Testis (tissue), 3 donors: ENCODE measurements around the gene DUS4L. TPM values are rescaled to one million over a fixed set of nuclear protein-coding genes. Genes with fewer than 3 reads are reported as not detected.

ENCODE experiments used
- DNase-seq: peaks from one replicate; pipeline ENCODE4 v3.0.0-alpha.2; 2019
- H3K27ac ChIP-seq, 2 donors: fragments of 200-600 bp; sonication (generic); one replicate each; pipeline ENCODE4 v1.5.1; 2019
- H3K27me3 ChIP-seq: fragments of 200-600 bp; sonication (generic); one replicate; pipeline ENCODE4 v1.5.1; 2019
- H3K36me3 ChIP-seq: fragments of 200-600 bp; sonication (generic); one replicate; pipeline ENCODE4 v1.5.1; 2017; ENCODE audit warnings: low read depth; ENCODE audit errors: missing control alignments
- H3K4me1 ChIP-seq: fragments of 200-600 bp; sonication (generic); one replicate; pipeline ENCODE4 v1.5.1; 2019
- H3K4me3 ChIP-seq, 2 donors: fragments of 200-600 bp; sonication (generic); one replicate each; pipeline ENCODE4 v1.5.1; 2017 to 2019
- H3K9me3 ChIP-seq: fragments of 200-600 bp; sonication (generic); one replicate; pipeline ENCODE4 v1.5.1; 2017
- CTCF ChIP-seq, 3 experiments: fragments of 450-650 bp in 2 of 3; fragments of 200-600 bp in 1 of 3; sonication (generic) in 1 of 3; IDR thresholded peaks; one replicate each; pipeline ENCODE4 v1.5.1; 2016 to 2019; ENCODE audit warnings: antibody characterized with exemption in 3 of 3, mild to moderate bottlenecking in 2 of 3, moderate library complexity in 1 of 3
- POLR2A ChIP-seq: fragments of 450-650 bp; IDR thresholded peaks from one replicate; pipeline ENCODE4 v1.6.1; 2017; ENCODE audit warnings: antibody characterized with exemption, mild to moderate bottlenecking, moderate library complexity
- WGBS, 2 donors: methylation state at CpG; one replicate each; pipeline ENCODE4 v1.1.5; 2018; 5-methylcytosine and 5-hydroxymethylcytosine counted together
- intact Hi-C: fragments of 100-400 bp; cut with DNase I; formaldehyde crosslinking; loops from one replicate; pipeline ENCODE4 v1.15.1; 2023; ENCODE audit warnings: low total_unique reads
- polyA plus RNA-seq: library from polyadenylated mRNA; stranded (reverse); fragments of 350-450 nt; fragmentation: Illumina TruSeq; extraction: RNeasy Lipid Tissue Mini Kit (QIAGEN cat#74804); gene quantifications from one replicate; pipeline ENCODE4 v1.2.3, GENCODE V29; 2014; ENCODE audit warnings: low read depth, low replicate concordance; ENCODE audit not compliant: insufficient read depth
- total RNA-seq, 2 donors: library from RNA; depleted of rRNA; stranded (reverse); fragments of >200 nt; gene quantifications; one replicate each; pipeline ENCODE4 v1.2.3, GENCODE V29; 2016

DUS4L gene
- total and polyA plus RNA-seq, 3 donors from 2014 or later: 9.5 to 30.2 (median 19.5) TPM

GRCh38 chr7:107597582-107597916 lies 33.8 kb downstream of the DUS4L start:
- no peak overlapping the region for H3K4me3 ChIP-seq
- no peaks in the 10 kb centered on the region for H3K36me3 ChIP-seq
- no peak overlapping the region for H3K27ac ChIP-seq
- H3K4me1 ChIP-seq: peaks cover 11% of the 10 kb centered on the region
- intact Hi-C loops: no loop called here
- DNase-seq: no peak
- H3K9me3 ChIP-seq: no peaks in the 10 kb centered on the region
- TF ChIP-seq CTCF (IDR thresholded peaks at IDR 0.05): no peak
- TF ChIP-seq POLR2A: no peak
- 88 to 89% methylated on average over 1 of the region's 1 CpG for WGBS, 2 donors
- no peaks in the 10 kb centered on the region for H3K27me3 ChIP-seq

DNA sequence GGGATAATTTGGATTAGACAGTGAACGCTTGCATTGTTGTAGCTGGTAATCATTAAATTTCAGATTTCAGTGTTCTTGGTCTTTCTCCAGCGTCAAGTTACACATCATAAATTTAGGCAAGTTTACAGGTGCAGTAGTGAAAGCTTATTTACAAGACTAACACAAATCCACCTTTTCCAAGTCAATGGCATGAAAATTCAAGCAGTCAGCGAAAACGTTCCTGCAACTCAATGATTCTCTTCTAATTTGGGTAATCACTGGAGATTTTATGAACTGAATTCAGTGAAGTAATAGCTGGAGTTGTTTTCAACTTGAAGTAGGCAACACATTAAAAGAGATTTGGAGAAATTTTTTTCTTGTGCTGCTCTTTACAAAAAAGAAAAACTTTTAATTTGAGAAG lies 34.2 kb downstream of the DUS4L start:
- Histone ChIP-seq H3K4me3 (no peak overlapping the region), H3K27me3 (no peaks in the 10 kb centered on the region), H3K4me1 (peaks cover 11% of the 10 kb centered on the region), H3K27ac (no peak overlapping the region), H3K9me3 (no peaks in the 10 kb centered on the region), H3K36me3 (no peaks in the 10 kb centered on the region)
- 86 to 95% methylated on average over 4 of the region's 4 CpGs for WGBS, 2 donors
- TF ChIP-seq CTCF (IDR thresholded peaks at IDR 0.05): no peak
- TF ChIP-seq POLR2A: no peak
- intact Hi-C loops: no loop called here
- DNase-seq: no peak

GRCh38 chr7:107599262-107599661 lies 35.5 kb downstream of the DUS4L start:
- no peaks in the 10 kb centered on the region for H3K9me3 ChIP-seq
- peak overlapping the region in 1 of 2 donors; percentile 61 for H3K27ac ChIP-seq
- H3K4me3 ChIP-seq: no peak overlapping the region
- H3K36me3 ChIP-seq: no peaks in the 10 kb centered on the region
- intact Hi-C loops: no loop called here
- TF ChIP-seq POLR2A (no peak), CTCF (IDR thresholded peaks at IDR 0.05) (no peak)
- no peak for DNase-seq
- WGBS, 2 donors: 100% methylated on average over 1 of the region's 1 CpG
- H3K27me3 ChIP-seq: no peaks in the 10 kb centered on the region
- H3K4me1 ChIP-seq: peaks cover 11% of the 10 kb centered on the region

GRCh38 chr7:107600816-107601215 lies 37.0 kb downstream of the DUS4L start:
- no peak for DNase-seq
- no peak for TF ChIP-seq POLR2A
- no peak for TF ChIP-seq CTCF (IDR thresholded peaks at IDR 0.05)
- WGBS, 2 donors: 61 to 64% methylated on average over 2 of the region's 2 CpGs
- H3K27ac ChIP-seq: peak overlapping the region; percentile 19 to 61
- intact Hi-C loops: no loop called here
- H3K36me3 ChIP-seq: no peaks in the 10 kb centered on the region
- H3K9me3 ChIP-seq: no peaks in the 10 kb centered on the region
- H3K4me3 ChIP-seq: no peak overlapping the region
- H3K27me3 ChIP-seq: no peaks in the 10 kb centered on the region
- peaks cover 6% of the 10 kb centered on the region for H3K4me1 ChIP-seq

DNA sequence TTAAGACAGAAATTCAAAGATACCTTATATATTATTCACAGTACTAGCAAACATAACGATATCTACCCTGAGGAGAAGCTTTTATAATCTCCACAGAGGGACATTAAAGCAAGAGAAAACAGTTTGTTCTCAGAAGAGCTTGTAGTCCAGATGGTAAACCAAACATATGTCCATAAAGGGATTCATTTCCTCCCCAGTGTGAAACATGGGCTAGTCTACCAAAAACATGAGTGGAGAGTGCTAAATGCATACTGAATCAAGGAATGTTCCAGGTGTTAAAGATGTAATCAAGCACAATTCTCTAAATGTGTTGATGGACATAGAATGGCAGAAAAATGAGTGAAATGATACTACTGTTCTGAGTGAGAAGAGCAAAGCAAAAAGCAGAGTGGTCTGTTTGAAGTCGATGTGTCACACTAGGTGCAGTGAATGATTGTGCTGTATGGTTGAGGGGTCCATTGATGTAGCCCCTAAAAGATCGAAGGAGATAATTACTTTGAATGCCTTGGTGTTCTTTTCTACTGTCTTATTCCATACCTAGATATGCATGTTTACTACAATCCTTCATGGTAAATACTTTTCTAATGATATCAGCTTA lies 41.5 kb downstream of the DUS4L start:
- 82 to 89% methylated on average over 3 of the region's 3 CpGs for WGBS, 2 donors
- TF ChIP-seq CTCF (IDR thresholded peaks at IDR 0.05): no peak
- no peak for TF ChIP-seq POLR2A

More for the DNA sequence above, 41.5 kb downstream of the DUS4L start:
- no peaks in the 10 kb centered on the region for H3K9me3 ChIP-seq
- peaks cover 4% of the 10 kb centered on the region for H3K4me1 ChIP-seq
- no peak for DNase-seq
- H3K27me3 ChIP-seq: no peaks in the 10 kb centered on the region
- H3K27ac ChIP-seq: no peak overlapping the region
- intact Hi-C loops: no loop called here
- H3K4me3 ChIP-seq: no peak overlapping the region
- H3K36me3 ChIP-seq: no peaks in the 10 kb centered on the region
